DMS79 treated with DMSO at 0.1 percent for 48 hours (cell line): ENCODE results near the gene CENPB.
A peak's percentile ranks its signal among the peaks of the same experiment; 100 is the strongest.
"Not testable (repeated sequence)": the region's sequence is repeated elsewhere in the genome, so short reads cannot be mapped to it uniquely, and the experiment has no call there.

ENCODE experiments used
- DNase-seq: peaks from one replicate; lab custom pipeline; 2025; lab: John Stamatoyannopoulos, UW

CENPB gene

DNA sequence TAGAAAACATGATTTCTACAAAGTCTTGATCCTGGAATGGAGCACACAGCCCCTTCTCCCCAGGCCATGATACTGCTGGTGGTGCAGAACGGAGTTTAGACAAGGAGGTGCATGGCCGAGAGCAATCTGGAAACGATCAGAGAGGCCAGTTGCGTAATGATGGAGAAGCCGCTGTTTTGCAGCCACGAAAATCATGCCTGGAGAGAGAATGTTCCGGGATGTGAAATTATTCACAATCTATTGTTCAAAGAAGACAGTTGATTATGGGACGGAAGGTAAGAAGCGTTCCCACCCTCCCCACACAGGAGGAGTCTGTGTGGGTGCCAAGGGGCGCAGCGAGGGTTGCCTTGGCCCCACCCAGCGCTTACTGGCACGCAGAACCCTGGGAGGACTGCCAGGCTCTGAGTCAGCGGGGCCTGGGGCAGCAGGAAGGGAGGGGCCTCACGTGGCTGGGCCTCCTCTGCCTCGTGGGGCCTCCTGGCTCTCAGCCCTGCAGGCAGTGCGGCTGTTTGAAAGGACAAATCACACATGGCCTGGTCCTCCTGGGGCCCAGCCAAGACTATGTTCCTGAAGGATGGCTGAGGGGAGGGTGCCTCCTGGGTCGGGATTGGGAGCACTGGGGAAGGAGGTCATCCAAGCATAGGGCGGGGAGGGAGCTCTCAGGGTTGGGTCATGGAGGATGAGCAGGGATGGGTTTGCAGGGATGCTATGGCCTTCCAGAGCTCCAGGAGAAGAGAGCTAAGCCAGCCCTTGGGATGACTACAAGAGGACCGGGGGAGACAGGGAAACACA lies 25.1 kb upstream of the CENPB start:
- peak; percentile 93 for DNase-seq

- no peak for DNase-seq
Measured at GRCh38 chr20:3808544-3808943, 22.0 kb upstream of the CENPB start.

DNA sequence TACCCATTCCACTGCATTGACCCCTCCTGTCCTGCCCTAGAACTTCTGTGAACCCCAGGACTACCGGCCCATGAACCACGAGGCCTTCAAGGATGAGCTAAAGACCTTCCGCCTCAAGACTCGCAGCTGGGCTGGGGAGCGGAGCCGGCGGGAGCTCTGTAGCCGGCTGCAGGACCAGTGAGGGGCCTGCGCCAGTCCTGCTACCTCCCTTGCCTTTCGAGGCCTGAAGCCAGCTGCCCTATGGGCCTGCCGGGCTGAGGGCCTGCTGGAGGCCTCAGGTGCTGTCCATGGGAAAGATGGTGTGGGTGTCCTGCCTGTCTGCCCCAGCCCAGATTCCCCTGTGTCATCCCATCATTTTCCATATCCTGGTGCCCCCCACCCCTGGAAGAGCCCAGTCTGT lies 18.2 kb upstream of the CENPB start:
- DNase-seq = no peak

DNA sequence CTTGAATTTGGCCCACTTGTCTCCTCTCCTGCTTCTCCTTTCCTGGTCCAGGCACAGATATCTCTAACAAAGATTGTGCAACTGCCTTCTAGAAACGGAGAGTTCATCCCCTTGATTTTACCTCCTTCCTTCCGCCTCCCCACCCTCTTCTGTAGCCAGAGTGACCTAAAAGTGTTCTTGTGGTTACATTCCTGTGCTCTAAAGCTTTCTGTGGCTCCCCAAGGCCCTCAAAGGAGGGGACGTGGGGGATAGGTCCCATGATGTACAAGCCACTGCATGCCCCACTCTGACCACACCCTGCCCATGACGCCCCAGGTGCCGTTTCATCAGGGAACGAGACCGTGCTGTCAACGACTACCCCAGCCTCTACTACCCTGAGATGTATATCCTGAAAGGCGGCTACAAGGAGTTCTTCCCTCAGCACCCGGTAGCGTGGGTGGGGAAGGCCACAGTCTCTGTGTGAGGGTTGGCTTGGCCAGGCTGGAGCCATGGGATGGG lies 17.8 kb upstream of the CENPB start:
- DNase-seq = no peak

DNA sequence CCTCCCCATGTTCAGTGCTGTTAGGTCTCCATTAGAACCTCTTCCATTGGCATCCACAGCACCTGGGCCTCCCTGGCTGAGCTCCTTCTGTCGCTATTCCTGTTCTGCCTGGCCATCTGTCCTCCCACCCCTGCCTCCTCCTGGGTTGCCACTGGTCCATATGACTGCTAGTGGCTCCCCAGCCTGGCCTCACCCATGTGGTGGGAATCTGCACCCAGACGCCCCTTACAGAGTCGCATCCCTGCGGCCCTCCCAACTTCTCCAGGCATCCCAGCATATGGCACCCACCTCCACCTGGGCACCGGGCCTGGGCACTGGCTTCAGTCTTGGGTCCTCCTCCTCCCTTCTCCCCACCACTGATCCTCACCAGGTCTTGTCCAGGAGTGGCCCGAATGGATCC lies 17.3 kb upstream of the CENPB start:
- no peak for DNase-seq

GRCh38 chr20:3803289-3803688 lies 16.7 kb upstream of the CENPB start:
- no peak for DNase-seq

DNA sequence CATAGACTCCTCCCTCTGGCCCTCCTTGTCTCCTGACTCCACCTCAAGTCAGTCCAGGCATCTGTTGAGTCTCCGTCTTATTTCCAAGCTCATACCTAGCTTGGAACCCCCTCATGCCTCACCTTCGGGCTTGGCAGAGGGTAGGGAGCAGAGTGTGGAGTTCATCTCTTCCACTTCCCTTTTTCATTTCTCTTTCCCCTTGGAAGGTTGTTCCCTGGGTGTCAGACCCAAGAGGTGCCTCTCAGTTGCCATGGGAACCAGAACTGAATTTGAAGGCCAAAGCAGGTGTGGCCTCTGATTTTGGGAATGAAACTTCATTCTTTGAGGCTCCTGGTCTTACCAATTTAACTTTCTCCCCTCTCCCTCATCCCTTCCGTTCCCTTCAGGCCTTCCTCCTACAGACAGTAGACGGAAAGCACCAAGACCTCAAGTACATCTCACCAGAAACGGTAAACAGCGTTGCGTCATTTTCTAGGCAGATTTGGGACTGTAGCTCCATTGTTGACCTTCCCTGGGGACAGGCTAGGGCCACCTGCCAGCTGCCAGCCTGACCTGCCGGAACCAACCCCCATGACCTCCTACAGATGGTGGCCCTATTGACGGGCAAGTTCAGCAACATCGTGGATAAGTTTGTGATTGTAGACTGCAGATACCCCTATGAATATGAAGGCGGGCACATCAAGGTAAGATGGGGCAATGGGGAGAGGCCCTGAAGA lies 16.1 kb upstream of the CENPB start:
- no peak for DNase-seq

DNA sequence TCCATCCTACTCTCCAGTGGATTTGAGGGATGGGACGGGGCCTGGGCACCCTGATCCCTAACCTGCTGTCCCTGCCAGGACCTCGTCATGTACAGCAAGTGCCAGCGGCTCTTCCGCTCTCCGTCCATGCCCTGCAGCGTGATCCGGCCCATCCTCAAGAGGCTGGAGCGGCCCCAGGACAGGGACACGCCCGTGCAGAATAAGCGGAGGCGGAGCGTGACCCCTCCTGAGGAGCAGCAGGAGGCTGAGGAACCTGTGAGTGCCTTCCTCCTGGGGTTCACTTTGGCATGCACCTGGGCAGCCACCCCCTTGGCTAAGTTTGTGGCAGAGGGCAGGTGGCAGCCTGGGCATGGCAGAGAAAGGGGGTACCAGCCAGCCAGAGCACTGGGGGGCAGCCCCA lies 15.3 kb upstream of the CENPB start:
- no peak for DNase-seq

GRCh38 chr20:3801299-3801698 lies 14.8 kb upstream of the CENPB start:
- DNase-seq = no peak

- no peak for DNase-seq
Measured at GRCh38 chr20:3800878-3801260, 14.3 kb upstream of the CENPB start.

DNA sequence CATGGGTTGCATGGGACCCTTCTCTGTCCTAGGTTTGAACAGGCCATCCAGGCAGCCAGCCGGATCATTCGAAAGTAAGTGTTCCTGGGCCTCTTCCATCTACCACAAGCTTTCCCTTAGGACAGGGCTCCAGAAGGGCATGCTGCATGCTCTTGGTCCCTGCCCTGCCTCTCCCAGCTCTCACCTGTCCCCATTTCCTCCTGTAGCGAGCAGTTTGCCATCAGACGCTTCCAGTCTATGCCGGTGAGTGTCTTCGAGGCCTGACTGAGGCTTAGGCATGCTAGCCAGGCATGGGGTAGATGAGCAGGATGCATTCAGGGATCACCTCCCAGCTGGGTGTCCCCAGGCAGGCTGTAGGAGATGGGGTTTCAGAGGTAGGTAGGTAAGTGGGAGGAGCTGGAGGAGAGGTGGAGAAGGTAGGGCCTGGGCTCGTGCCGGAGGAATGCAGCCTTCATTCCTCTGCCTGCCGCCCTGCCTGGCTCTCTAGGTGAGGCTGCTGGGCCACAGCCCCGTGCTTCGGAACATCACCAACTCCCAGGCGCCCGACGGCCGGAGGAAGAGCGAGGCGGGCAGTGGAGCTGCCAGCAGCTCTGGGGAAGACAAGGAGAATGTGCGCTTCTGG lies 13.8 kb upstream of the CENPB start:
- DNase-seq = peak; percentile 54

DNA sequence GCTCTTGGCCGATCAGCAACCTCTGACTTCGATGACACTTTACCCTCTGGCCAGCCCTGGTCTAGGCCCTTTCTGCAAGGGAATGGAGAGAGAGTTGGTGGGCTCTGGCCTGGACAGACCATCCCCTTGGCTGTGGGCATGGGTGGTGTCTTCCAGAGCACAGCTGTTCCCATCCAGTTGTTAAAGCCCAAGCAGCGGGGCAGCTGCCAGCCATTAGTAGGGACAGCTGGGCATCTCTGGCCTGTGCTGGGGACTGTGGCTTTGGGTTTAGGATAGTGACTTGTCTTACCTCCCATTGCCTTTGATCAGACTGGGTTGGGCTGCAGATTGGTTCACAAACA lies 12.3 kb upstream of the CENPB start:
- DNase-seq = no peak

- DNase-seq = no peak
Measured at GRCh38 chr20:3798373-3798768, 11.8 kb upstream of the CENPB start.

DNA sequence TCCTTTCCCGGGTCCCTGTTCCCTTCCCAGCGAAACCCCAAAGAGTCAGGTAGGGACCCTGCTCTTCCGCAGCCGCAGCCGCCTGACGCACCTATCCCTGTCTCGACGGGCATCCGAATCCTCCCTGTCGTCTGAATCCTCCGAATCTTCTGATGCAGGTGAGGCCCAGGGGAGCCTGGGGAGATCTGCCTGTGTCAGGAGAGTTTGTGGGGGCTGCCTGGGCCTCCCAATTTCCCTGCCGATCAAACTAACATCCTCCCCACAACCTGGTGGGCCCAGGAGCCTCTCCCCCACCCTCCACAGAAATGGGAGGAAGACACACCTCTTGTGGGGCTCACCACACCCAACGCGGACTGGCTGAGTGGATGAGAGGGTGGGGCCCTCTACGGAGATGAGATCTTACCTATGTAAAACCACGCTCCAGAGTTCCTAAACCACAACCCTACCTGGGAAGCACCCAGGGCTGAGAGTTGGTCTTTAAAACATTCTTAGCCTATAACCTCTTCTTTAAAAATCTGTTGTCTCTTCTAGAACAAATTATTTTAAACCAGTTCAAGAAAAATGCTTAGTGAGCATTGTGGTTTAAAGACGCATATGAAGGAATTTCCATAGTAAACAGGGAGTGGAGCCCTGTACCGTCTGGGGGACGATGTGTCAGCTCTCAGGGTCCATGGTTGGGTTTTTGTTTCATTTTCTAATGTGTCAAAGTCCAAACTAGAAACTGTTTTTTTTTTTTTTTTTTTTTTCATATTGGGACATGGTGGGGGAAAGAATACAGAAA lies 11.2 kb upstream of the CENPB start:
- peak; percentile 30 for DNase-seq

DNA sequence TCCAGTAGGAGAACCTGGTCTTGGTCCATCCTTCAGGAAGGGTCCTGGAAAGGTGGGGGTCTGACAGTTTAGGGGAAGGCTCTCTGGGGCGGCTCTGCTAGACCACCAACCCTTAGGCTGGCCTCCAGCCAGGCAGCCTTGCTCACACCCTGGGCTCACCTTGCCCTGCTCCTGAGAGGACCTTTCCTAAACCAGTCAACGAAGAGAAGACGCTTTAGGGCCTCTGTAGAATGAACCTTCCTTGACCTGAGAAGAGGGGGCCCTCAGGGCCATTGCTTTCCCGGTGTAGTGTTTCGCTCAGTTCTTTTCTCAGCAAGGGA lies 10.6 kb upstream of the CENPB start:
- no peak for DNase-seq

DNA sequence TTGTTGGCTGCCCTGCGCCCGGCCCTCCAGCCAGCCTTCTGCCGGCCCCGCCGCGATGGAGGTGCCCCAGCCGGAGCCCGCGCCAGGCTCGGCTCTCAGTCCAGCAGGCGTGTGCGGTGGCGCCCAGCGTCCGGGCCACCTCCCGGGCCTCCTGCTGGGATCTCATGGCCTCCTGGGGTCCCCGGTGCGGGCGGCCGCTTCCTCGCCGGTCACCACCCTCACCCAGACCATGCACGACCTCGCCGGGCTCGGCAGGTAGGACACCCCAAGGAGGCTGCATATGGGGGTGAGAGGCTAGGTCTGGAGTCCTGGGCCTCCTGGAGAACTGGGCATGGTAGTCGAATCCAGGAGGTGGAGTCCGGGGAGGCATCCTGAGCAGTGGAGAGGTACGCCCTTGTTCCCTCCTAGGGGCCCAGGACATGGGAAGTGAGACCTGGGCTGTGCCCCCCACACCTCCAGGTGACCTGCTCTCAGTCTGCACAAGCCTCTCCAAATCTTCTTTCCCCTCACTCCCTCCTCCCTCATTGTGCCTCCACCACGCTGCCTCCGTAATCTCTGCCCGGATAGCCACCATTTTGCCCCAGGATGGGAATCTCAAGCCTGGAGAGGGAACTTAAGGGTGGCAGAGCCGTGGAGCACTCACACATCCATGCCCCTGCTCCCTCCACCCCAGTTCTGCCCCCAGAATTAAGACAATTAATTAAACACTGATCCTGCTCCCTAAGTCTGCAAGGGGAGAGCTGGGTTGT lies 10.1 kb upstream of the CENPB start:
- no peak for DNase-seq

GRCh38 chr20:3795511-3796468 lies 9.2 kb upstream of the CENPB start, which contains the start of gene CDC25B:
TSS of gene CDC25B (plus strand) at chr20:3796310. CDS start at chr20:3796532, 222 bp downstream.
- peak; percentile 87 for DNase-seq

- no peak for DNase-seq
Measured at GRCh38 chr20:3794701-3795420, 8.3 kb upstream of the CENPB start.

DNA sequence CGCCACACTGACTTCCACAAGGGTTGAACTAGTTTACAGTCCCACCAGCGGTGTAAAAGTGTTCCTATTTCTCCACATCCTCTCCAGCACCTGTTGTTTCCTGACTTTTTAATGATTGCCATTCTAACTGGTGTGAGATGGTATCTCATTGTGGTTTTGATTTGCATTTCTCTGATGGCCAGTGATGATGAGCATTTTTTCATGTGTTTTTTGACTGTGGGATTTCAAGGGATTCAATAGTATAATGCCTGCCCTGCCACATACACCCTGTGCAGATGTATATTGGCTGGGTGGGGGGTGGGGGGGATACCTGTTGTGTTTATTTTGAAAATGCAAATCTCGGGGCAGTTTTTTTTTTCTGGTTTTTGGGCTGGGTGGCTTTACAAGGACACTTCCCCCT lies 7.6 kb upstream of the CENPB start:
- DNase-seq = not testable (repeated sequence)

GRCh38 chr20:3789201-3789600 lies 2.7 kb upstream of the CENPB start:
- not testable (repeated sequence) for DNase-seq
